Erythroblast (primary cell): Measurements from ENCODE around the gene KRTCAP2.
"Not testable (repeated sequence)": the region's sequence is repeated elsewhere in the genome, so short reads cannot be mapped to it uniquely, and the experiment has no call there.

Experiments used
- DNase-seq, 2 experiments: peaks; one replicate each; lab custom pipeline; 2025; lab: John Stamatoyannopoulos, UW
- GATA1 ChIP-seq: IDR thresholded peaks from 2 replicates; pipeline ENCODE4 v1.6.1; 2011; ENCODE audit warnings: low read depth, mild to moderate bottlenecking, control low read depth, low read length, moderate library complexity
- POLR2A ChIP-seq: IDR thresholded peaks from 2 replicates; pipeline ENCODE4 v1.6.1; 2011; ENCODE audit warnings: mild to moderate bottlenecking, low read length

KRTCAP2 gene

GRCh38 chr1:155172732-155173477 is at the start of gene KRTCAP2:
TSS of gene KRTCAP2 (minus strand) at chr1:155173304. CDS start at chr1:155173224, 80 bp downstream.
- peak; percentile 97 to 98 for DNase-seq
- TF ChIP-seq GATA1 = no peak
- TF ChIP-seq POLR2A = peak; percentile 92

GRCh38 chr1:155220211-155220965 is 47.3 kb upstream of the KRTCAP2 start:
- DNase-seq = not testable (repeated sequence)

- TF ChIP-seq POLR2A (no peak), GATA1 (no peak)
- DNase-seq = peak; percentile 48 to 51
Measured at GRCh38 chr1:155219592-155220031, 46.5 kb upstream of the KRTCAP2 start.

- peak; percentile 58 to 63 for DNase-seq
Measured at GRCh38 chr1:155218854-155219591, 45.9 kb upstream of the KRTCAP2 start.

GRCh38 chr1:155214702-155215101 is 41.6 kb upstream of the KRTCAP2 start:
- not testable (repeated sequence) for DNase-seq

More at GRCh38 chr1:155218854-155219591, 45.9 kb upstream of the KRTCAP2 start:
- no peak for TF ChIP-seq GATA1
- no peak for TF ChIP-seq POLR2A

GRCh38 chr1:155212051-155212440 is 38.9 kb upstream of the KRTCAP2 start:
- not testable (repeated sequence) for DNase-seq

- not testable (repeated sequence) for DNase-seq
Measured at GRCh38 chr1:155211381-155212050, 38.4 kb upstream of the KRTCAP2 start.

GRCh38 chr1:155210314-155211104 is 37.4 kb upstream of the KRTCAP2 start:
- DNase-seq = no peak
- no peak for TF ChIP-seq GATA1
- no peak for TF ChIP-seq POLR2A

- TF ChIP-seq GATA1 (no peak), POLR2A (peak; percentile 44)
- DNase-seq = no peak
Measured at GRCh38 chr1:155209312-155209721, 36.2 kb upstream of the KRTCAP2 start.

GRCh38 chr1:155208541-155209311 is 35.6 kb upstream of the KRTCAP2 start, which contains the start of gene MTX1:
TSS of gene MTX1 (plus strand) at chr1:155208695. CDS start at chr1:155208805, 110 bp downstream.
- TF ChIP-seq GATA1 (no peak), POLR2A (peak; percentile 66)
- DNase-seq = peak; percentile 94

- DNase-seq = no peak
- TF ChIP-seq POLR2A (no peak), GATA1 (no peak)
Measured at GRCh38 chr1:155207806-155208540, 34.9 kb upstream of the KRTCAP2 start, which contains the start of gene THBS3. TSS of gene THBS3 (minus strand) at chr1:155207897. CDS start at chr1:155207876, 21 bp downstream.
